Measurements from ENCODE around the gene SERINC5.
"Not testable (repeated sequence)": the region's sequence is repeated elsewhere in the genome, so short reads cannot be mapped to it uniquely, and the experiment has no call there.

The SERINC5 gene

DNA sequence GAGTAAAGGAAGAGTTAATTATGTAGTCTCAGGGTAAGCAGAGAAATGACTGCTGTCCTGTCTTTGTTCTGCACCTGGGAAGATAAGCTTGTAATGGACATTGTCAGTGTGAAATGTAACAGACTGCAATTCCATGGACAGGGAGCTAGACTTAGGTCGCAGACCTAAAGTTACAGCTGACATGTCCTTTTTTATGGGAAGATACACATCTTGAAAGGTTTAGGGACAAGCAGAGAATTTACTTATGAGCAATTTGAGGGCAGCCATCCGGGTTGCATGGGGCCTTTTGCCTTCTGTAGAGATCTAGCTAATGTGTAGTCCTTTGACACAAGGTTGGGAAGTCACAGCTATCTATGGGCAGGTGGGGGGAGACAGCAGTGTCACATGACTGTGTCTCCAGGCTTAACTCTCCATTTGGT is 85.7 kb downstream of the SERINC5 start:
- DNase-seq (ENCODE audit: low spot score): no peak

DNA sequence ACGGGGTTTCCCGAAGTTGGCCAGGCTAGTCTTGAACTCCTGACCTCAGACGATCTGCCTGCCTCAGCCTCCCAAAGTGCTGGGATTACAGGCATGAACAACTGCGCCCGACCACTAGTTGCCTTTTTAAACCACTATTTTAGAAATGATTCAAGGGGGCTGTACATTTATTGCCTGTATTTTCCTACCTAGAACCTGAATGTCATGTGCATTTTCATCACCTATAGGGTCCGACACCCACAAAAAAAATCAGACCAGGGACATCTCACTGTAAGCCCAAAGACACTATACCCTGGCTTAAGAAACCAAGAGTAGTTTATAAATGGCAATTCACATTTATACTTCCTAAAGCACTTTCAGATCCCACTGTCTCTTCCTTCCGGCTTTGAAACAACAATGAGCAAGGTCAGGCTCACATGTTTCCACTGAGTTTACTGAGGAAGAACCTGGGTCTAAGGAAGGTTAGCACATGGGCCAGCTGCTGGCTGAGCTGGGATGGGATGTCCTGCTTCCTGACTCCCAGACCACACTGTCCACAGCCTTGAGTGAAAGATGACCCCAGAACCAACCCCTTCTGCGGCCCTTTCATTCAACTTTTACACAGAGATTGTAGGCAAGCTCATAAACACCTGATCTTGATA is 87.3 kb downstream of the SERINC5 start:
- no peak for DNase-seq (ENCODE audit: low spot score)

- DNase-seq (ENCODE audit: low spot score): no peak
Measured at GRCh38 chr5:80165452-80165851, 90.4 kb downstream of the SERINC5 start.

GRCh38 chr5:80161165-80161564 is 94.7 kb downstream of the SERINC5 start:
- no peak for DNase-seq (ENCODE audit: low spot score)

DNA sequence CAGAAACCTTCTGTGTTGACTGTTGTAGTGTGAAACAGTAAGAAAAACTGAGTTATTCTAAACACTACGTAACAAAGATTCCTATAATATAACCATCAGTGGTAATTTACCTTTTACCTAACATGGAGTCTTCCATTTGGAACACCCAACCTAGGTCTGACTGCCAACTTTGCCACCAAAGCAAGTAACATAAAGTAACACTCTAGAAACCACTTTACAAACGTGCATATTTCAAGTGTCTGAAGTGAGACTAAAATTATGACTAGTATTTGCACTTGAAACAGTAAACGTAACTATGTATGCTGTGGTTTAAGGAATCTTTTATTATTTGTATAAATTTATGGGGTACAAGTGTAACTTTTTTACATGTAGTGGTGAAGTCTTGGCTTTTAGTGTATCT is 95.6 kb downstream of the SERINC5 start:
- no peak for DNase-seq (ENCODE audit: low spot score)

DNA sequence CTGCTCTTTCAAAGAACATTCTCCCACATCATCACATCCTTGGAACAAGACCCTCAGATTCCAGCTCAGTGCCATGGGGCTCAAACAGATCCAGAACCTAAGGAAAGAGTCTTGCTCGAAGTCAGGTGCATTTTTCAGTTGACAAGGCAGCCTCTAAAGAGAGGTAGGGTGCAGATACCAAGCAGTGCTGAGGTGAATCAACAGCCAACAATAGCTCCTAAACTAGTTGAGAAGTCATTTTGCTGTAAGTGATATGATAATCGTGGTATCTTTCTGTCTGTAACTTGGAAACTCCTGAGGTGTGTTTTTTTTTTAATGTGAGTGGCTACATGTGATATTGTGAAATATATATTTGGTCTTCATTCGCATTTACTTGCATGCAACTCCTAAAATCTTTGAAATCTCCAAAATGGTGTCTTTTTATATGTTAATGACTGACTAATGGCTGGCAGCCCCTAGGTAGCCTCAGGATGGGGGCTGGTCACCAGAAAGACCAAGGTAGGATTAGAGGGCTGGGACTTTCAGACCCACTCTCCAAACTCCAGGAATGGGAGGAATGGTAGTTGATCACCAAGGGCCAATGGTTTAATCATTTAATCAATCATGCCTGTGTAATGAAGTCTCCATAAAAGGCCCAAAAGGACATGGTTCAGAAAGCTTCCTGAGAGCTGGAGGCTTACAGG is 96.6 kb downstream of the SERINC5 start:
- DNase-seq (ENCODE audit: low spot score): no peak

GRCh38 chr5:80156156-80156555 is 99.7 kb downstream of the SERINC5 start:
- DNase-seq (ENCODE audit: low spot score): no peak

DNA sequence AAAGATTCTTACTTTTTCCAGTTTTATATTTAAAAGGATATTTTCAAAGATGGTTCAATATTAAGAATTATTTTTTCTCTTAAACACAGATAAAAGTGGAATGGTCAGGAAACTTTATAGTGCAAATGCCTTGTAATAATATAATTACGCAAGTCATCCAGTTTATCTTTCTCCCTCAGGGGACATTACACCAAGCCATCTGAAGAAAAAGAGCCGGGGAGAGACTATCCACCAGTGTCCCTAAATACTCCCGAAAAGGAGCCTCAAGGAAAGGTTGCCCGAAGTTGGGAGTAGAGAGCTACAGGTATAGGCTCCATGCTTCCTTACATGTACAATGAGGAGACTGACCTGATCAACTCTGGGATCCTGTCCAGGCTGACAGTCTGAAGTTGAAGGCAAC is 101.1 kb downstream of the SERINC5 start:
- no peak for DNase-seq (ENCODE audit: low spot score)

GRCh38 chr5:80154289-80154688 is 101.6 kb downstream of the SERINC5 start:
- DNase-seq (ENCODE audit: low spot score): not testable (repeated sequence)

DNA sequence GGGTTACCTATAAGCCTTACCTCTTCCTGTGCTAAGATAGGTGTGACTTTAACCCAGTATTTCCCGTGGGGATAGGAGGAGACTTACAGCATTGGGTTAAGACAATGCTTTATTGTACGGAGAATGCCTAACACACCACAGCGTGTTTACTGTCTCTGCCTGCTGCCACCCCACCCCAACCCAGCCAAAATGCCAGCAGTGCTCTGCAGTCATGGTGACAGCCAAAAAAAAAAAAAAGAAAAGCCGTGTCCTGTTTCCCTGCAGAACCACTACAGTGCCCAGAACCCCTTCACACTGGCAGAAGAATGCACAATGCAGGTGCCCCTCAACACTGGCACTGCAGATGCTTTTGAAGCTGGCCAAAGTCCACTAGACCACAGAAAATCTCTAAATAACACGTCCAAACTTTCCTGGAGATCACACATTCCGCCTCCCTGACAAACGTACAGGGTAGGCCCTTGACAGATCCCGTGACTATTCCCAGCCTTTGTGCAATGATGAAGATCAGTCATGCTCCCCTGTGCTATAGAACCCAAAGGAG is 102.2 kb downstream of the SERINC5 start:
- DNase-seq (ENCODE audit: low spot score): peak; percentile 11

DNA sequence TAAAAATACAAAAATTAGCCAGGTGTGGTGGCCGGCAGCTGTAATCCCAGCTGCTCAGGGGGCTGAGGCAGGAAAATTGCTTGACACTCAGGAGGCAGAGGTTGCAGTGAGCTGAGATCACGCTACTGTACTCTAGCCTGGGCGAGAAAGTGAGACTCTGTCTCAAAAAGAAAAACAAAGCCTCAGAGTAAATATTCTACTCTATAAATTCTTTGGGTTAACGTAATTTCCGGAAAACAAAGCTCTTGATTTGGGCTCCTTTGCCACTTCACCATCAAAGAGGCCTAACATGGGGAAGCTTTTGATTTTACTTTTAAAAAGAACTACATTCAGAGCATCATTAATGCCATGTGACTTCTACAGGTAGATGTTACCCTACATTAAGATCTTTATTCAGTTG is 103.1 kb downstream of the SERINC5 start:
- no peak for DNase-seq (ENCODE audit: low spot score)

DNA sequence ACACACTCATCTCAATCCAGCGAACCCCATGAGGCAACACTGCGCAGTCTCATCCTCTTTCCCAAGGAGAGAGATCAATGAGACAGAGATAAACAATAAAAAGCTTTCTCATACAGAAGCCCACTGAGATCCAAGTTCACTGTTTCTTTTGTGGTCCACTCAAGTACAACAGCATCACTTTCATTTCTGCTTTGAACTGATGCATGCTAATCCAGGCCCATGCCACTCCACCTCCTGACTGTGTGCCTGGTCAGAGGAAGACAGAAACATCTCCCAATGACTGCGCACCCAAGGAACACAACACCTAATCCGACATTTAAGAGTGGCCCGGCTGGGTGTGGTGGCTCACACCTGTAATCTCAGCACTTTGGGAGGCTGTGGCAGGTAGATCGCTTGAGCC is 104.0 kb downstream of the SERINC5 start:
- DNase-seq (ENCODE audit: low spot score): no peak

GRCh38 chr5:80150731-80151130 is 105.1 kb downstream of the SERINC5 start:
- no peak for DNase-seq (ENCODE audit: low spot score)

DNA sequence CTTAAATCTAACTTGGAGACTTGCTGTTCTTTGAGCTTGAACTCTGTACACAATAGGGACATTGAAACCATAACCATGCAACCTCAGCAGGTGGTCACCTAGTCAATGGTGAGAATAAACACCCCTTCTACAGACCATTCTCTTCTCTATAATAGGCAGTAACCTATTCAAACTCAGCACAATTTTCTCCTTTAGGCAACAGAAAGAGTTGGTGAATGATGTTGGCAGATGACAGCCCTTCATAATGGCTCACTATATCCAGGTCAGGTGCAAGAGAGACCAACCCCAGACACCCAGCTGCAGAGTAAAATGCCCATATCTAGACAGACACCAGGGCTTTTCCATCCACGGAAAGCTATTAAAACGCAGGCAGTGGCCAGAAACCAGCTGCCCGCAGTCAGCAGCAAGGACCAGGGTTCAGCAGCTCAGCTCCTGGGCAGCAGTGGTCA is 106.7 kb downstream of the SERINC5 start:
- no peak for DNase-seq (ENCODE audit: low spot score)

DNA sequence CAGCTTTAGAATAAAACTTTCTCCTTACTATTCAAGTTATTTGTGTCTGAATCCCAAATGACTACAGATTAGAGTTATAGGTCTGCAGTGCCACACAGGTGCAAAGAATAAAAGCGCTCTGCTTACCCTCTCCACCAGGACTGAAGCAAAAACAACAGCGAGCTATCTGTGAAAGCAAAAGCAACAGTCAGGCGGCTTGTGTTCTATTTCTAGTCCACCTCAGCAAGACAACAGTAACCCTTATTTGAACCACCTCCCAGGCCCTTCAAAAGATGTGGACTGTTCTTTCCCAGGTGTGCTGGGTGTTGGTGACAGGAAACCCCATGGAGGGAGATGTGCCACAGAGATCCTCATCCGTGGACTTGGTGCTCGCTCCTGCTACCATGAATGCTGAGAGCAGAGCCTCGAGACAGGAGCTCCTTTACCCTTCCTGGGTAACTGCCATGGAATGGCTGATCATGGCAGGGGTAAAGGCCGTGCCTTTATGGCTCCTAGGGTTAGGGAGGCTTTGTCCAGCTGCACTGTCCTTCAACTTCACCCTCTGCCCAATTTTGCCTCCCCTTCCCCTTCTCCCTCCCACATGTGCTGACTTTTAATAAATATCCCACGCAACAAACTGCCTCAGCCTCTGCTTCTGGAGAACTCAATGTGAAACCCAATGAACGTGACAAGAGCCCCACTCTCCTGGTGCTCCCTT is 108.6 kb downstream of the SERINC5 start:
- no peak for DNase-seq (ENCODE audit: low spot score)

- no peak for DNase-seq (ENCODE audit: low spot score)
Measured at GRCh38 chr5:80146046-80146445, 109.8 kb downstream of the SERINC5 start.

DNA sequence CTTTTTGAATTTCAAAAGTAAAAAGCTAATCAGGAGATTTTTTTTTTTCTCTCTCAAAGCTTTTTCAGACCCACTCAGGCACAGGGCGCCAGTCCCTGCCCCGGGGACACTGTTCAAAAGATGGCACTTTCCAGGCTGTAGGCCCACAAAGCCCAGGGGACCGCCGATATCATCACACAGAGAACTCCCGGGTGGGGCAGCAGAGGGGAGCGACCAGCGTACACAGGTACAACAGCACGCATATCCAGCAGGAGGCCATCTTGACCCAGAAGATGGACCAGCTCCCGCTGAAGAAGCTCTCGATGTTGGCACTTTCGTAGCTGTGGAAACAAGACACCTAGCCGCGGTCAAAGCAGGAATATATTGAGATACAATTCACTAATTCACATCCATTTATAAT is 112.4 kb downstream of the SERINC5 start:
- no peak for DNase-seq (ENCODE audit: low spot score)

DNA sequence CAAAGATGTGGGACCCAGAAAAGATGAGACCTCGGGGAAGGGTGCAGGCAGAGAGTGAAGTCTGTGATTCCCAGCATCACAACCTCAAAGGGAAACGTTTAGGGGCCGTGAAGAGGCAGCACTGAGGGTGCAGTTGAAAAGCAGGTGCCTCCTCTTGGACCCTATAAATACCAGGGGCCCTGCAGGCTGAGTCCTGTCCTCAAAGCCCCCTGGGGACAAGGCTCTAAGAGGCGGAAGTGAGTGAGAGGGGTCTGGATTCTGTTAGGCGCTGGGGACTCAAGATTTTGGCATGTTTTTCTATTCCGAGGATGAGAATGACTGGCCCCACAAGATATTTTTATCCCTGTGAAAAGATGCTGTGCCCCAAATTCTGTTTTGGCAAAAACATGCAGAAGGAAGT is 112.9 kb downstream of the SERINC5 start:
- DNase-seq (ENCODE audit: low spot score): no peak

DNA sequence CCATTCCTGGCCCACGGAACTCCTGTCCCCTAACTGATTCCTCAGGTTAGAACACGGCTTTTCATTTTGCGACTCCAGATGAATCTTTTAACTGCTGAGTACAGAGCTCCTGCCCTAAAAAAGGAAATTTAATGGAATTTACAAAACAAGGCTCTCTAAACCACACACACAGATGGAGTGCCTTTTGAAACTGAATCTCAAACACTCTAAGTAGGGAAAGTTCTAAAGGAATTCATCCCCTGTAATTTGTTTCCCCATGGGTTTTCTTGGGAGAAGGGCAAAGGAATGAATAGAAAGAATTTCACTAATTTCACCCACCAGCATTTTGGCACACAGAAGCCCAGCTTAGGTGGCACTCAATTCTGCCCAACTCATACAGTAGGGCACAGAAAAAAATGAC is 114.2 kb downstream of the SERINC5 start:
- no peak for DNase-seq (ENCODE audit: low spot score)

DNA sequence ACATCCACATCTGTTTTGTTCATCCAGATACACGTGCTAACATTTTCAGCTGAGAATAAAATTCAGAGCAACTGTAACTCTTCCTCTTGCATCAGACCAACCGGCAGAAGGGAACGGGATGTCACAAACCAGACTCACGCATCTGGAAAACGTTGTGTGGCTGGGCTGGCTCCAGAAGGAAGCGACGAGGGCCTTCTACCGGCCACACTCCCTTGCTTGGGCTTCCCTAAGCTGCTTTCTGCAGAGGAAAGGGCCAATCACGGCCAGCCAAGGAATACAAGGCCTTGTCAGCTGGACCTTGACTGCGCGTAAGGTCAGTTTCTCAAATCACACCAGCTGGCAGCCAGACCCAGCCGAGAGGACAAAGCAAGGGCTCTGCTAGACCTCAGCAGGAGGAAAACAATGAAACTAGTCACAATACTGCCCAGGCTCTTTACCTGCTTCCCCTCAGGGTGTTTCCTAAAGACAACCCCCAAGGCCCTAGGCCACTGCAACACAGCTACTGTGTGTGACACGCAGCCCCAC is 114.6 kb downstream of the SERINC5 start:
- DNase-seq (ENCODE audit: low spot score): no peak

DNA sequence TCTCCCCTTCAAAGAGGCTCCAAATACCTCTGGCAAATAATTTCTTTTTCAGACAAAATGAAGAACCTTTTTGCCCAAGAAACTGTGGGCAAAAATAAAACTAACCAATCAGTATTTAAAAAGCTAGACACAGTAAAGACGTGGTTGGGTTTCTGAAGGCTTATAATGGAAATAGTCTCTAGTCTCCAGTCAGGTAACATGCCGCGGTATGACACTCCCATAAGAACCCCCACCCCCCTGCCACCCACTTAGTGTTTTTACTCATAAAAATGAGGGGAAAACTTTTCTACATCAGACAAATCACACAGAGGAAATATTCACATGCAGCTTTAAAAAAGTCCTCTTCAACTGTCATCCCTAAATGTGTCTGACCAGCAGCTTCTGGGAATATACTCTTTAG is 115.4 kb downstream of the SERINC5 start:
- DNase-seq (ENCODE audit: low spot score): no peak

DNA sequence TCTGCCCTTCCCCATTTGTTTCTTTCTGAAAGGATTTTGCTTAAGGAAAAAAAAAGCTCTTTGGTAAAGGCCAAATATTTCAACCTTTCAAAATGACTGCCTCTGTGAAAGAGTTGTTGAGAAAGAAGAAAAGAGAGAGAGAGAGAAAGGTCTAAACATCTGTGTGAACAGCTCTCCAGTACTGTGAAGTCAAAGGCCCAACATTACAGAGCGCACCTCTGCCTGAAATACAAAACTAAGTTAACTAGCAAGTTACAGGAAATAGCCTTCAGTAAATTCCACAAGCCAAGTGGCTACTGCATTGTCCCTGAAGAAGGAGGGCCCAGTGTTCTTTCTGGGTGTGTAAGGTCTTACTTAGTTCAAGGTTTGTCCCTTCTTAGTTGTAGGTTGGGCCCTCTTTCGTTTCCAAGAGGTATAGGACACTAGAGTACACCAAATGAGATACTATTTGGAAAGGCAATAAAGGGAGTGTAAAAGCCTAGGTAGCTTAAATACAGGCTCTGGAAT is 116.3 kb downstream of the SERINC5 start:
- DNase-seq (ENCODE audit: low spot score): no peak

DNA sequence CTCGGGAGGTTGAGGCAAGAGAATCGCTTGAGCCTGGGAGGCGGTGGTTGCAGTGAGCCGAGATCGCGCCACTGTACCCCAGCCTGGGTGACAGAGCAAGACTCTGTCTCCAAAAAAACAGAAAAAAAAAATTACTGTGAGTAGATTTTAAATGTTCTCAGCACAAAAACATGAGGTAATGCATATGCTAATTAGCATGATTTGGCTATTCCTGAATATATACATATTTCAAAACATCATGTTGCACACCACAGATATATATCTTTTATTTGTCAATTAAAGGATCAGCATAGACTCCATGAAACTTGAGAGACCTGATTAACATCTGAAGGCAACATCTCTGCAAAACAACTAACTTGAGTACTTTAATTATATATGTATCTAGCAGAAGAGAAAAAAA is 117.4 kb downstream of the SERINC5 start:
- DNase-seq (ENCODE audit: low spot score): no peak
